SH-SY5Y (cell line): Measurements from ENCODE around the gene THADA.

Experiments used
- GATA2 ChIP-seq: IDR thresholded peaks from 2 replicates; pipeline ENCODE4 v1.6.1; 2011; ENCODE audit warnings: mild to moderate bottlenecking, low read depth, low read length
- GATA3 ChIP-seq: IDR thresholded peaks from 2 replicates; pipeline ENCODE4 v1.6.1; 2011; ENCODE audit warnings: low read depth, mild to moderate bottlenecking, low read length, moderate library complexity

GRCh38 chr2:43201016-43201415 lies 394.8 kb downstream of the THADA start:
- no peak for TF ChIP-seq GATA3
- no peak for TF ChIP-seq GATA2
